Breast epithelium (tissue), 3 donors: ENCODE results near the gene TUT1.

Experiments
- CTCF ChIP-seq, 3 donors: fragments of 450-650 bp; IDR thresholded peaks; one replicate each; pipeline ENCODE4 v1.5.1; 2016 to 2017; ENCODE audit warnings: antibody characterized with exemption in 3 of 3, mild to moderate bottlenecking in 3 of 3, moderate library complexity in 3 of 3
- POLR2A ChIP-seq: fragments of 450-650 bp; IDR thresholded peaks from one replicate; pipeline ENCODE4 v1.6.1; 2016; ENCODE audit warnings: antibody characterized with exemption, mild to moderate bottlenecking, moderate library complexity

DNA sequence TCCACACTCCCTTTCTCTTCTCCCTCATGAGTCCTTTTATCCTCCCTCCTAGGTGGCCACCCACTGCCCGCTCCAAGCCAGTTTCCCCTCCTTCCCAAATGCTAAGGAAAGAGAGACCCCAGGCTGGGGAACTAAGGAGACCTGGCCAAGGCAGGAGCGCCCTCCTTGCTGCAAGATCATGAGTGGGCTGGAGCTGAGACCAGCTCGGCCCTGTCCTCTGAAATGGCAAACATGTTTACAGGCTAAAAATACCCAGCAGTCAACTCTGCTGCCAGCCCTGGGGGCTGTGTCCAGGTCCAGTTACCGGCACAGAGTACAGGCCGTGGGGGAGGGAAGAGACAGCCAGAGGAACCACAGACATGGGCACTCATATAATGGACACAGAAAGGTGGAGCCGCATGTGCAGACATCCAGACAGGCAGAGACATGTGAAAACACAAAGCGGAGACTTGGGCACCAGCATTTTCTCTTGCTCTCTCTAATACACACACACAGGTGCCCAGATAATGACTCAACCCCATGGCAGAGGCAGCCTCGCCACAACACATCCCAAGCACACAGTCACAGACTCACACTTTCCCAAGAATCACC lies 43.5 kb downstream of the TUT1 start:
- peak; percentile 46 for TF ChIP-seq POLR2A
- no peak for TF ChIP-seq CTCF (IDR thresholded peaks at IDR 0.05)
